ENCODE data around the gene PER1.

The PER1 gene

DNA sequence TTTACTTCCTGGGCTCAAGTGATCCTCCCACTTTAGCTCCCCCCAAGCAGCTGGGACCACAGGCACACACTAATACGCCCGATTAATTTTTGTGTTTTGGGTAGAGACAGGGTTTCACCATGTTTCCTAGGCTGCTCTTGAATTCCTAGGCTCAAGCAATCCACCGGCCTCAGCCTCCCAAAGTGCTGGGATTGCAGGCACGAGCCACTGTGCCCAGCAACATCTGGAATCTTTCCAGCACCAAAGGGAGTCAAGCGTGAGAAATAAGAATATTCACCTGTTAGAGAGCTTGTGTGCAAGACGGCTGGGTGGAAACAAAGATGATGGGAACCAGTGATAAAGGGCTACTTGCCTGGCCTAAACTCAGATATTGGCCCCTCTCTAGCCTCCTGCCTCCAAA is 50.5 kb downstream of the PER1 start:
- ChIA-PET POLR2A (no interaction called here), CTCF (interaction anchor here (1.5 to 14.3 kb wide), 5 partner anchors 8 to 41 kb away, joined by 3 to 244 read pairs (median 69); partner anchors contain the start of genes ALOX12B and ALOXE3)
- TF ChIP-seq, protein P1, sequence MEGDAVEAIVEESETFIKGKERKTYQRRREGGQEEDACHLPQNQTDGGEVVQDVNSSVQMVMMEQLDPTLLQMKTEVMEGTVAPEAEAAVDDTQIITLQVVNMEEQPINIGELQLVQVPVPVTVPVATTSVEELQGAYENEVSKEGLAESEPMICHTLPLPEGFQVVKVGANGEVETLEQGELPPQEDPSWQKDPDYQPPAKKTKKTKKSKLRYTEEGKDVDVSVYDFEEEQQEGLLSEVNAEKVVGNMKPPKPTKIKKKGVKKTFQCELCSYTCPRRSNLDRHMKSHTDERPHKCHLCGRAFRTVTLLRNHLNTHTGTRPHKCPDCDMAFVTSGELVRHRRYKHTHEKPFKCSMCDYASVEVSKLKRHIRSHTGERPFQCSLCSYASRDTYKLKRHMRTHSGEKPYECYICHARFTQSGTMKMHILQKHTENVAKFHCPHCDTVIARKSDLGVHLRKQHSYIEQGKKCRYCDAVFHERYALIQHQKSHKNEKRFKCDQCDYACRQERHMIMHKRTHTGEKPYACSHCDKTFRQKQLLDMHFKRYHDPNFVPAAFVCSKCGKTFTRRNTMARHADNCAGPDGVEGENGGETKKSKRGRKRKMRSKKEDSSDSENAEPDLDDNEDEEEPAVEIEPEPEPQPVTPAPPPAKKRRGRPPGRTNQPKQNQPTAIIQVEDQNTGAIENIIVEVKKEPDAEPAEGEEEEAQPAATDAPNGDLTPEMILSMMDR (IDR thresholded peaks at IDR 0.05; ENCODE audit: insufficient read depth, low read length, missing control alignments), result no peak
- no peak overlapping the region for H3K4me3 ChIP-seq (ENCODE audit: low read depth, low read length)
- no peak for DNase-seq (ENCODE audit: low read depth, low spot score)

DNA sequence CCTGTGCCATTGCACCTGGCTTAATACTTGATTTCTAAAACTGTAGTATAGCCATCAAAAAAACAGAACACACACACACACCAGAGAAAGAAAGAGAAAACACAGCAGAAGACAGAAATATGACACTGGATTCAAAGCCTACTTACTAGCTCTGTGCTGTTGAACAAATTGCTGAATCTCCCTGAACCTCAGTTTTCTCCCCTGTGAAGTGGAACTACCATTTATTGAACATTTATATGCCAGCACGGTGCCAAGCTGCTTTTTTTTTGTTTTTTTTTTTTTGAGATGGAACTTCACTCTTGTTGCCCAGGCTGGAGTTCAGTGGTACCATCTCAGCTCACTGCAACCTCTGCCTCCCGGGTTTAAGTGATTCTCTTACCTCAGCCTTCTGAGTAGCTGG is 51.4 kb downstream of the PER1 start:
- CTCF ChIA-PET, result interaction anchor here (0.9 to 14.3 kb wide), 5 partner anchors 9 to 38 kb away, joined by 4 to 244 read pairs (median 22); partner anchors contain the start of gene ALOX12B
- TF ChIP-seq, protein P1 (IDR thresholded peaks at IDR 0.05; ENCODE audit: insufficient read depth, low read length, missing control alignments), result no peak
- no peak for DNase-seq (ENCODE audit: low read depth, low spot score)
- POLR2A ChIA-PET, result no interaction called here
- H3K4me3 ChIP-seq (ENCODE audit: low read depth, low read length), result no peak overlapping the region

DNA sequence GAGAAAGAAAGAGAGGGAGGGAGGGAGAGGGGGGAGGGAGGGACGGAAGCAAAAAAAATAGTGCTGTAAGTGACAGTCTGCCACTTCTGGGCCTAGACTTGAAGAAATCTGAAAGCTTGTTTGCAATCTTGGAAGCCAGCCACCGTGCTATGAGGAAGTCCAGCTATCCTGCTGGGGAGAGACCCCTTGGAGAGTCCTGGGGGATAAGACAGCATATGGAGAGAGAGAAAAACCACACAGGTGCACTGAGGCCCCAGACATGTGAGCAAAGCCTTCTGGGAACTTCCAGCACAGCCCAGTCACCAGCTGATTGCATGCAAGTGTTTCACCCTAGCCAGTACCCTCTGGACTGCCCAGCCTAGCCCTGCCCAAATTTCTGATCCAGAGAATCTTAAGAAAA is 52.1 kb downstream of the PER1 start:
- TF ChIP-seq, protein P1 (IDR thresholded peaks at IDR 0.05; ENCODE audit: insufficient read depth, low read length, missing control alignments), result no peak
- CTCF ChIA-PET, result interaction anchor here (0.9 to 14.3 kb wide), 6 partner anchors 10 to 42 kb away, joined by 3 to 244 read pairs (median 14); partner anchors contain the start of gene ALOX12B
- no peak overlapping the region for H3K4me3 ChIP-seq (ENCODE audit: low read depth, low read length)
- no peak for DNase-seq (ENCODE audit: low read depth, low spot score)
- POLR2A ChIA-PET, result no interaction called here

DNA sequence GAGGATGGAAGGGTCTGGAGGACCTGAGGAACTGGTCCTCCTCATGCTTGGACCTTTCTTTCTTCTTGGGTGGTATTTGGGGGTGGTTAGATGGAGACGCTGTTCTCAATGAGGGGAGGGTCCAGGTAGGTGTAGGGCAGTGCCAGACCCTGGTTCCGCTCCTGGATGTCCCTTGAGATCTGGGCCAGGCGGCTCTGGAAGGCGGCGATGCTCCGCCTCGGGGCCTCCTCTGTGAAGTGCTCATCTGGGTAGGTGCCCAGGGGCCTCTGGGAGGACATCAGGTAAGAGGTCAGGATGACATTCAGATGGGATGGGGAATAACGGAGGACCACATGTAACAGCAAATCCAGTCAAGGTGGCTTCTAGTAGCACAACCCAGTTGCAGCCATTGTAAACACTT is 55.7 kb downstream of the PER1 start:
- TF ChIP-seq, protein P1 (IDR thresholded peaks at IDR 0.05; ENCODE audit: insufficient read depth, low read length, missing control alignments), result no peak
- H3K4me3 ChIP-seq (ENCODE audit: low read depth, low read length), result no peak overlapping the region
- DNase-seq (ENCODE audit: low read depth, low spot score), result no peak
- CTCF ChIA-PET, result interaction anchor here (0.6 to 1.2 kb wide), 8 partner anchors 8 to 203 kb away, joined by 3 to 6 read pairs (median 3); partner anchors contain the start of gene ALOXE3
- POLR2A ChIA-PET, result no interaction called here

DNA sequence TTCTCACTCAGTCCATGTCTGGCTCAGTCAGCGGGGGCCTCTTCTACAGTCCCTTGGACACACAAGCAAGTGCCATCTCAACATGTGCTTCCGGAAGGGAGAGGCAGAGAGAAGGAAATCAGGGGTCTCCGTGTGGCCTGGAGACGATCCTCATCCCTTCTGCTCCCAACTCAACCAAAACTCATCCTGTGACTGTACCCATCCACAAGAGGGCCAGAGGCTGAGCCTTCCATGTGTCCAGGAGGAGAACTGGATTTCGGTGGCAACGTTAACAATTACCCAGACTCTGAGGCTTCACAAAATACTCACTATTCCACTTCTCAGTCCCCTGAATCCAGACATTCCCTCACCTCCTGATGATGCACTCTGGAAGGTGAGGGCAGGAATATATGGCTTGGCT is 56.8 kb downstream of the PER1 start:
- ChIA-PET CTCF (interaction anchor here (0.9 to 10.8 kb wide), 12 partner anchors 9 to 204 kb away, joined by 3 to 244 read pairs (median 6); partner anchors contain the start of gene ALOXE3), POLR2A (no interaction called here)
- TF ChIP-seq, protein P1 (IDR thresholded peaks at IDR 0.05; ENCODE audit: insufficient read depth, low read length, missing control alignments), result no peak
- H3K4me3 ChIP-seq (ENCODE audit: low read depth, low read length), result no peak overlapping the region
- no peak for DNase-seq (ENCODE audit: low read depth, low spot score)

DNA sequence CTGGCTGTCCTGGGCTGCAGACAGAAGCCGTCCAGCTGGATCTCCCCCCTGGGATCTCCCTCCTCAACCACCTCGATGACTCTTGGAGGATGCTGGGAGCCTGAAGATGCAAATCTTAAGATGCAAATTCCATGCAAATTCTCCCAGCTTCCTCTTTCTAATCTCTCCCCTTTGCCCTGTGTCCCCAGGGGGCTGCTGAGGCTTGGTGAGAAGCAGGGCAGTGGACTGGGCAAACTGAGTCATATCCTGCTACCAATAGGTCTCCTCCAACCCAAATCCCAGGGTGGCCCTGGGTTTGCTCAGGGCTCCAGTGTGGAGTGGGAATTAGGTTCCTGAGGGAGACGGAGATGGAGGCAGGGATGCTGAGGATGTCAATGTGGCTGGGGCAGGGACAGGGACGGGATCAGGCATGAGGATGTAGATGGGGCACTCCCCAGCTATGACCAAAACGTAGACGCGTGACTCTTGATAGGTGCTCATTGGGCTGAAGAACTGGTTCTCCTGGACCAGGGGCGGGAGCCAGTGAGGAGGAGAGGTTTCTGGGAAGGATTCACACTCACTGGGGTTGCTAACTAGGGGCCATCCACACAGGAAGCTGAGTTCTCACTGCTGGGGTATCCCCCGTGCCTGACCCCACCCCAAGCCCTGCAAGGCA is 61.0 kb downstream of the PER1 start:
- ChIA-PET CTCF (interaction anchor here (0.8 to 17.0 kb wide), 11 partner anchors 8 to 695 kb away, joined by 3 to 244 read pairs (median 10); partner anchors contain the start of gene ALOXE3), POLR2A (interaction anchor here (0.6 kb wide), 1 partner anchor 12 kb away, joined by 3 read pairs; no protein-coding TSS in a partner anchor)
- no peak overlapping the region for H3K4me3 ChIP-seq (ENCODE audit: low read depth, low read length)
- TF ChIP-seq, protein P1 (IDR thresholded peaks at IDR 0.05; ENCODE audit: insufficient read depth, low read length, missing control alignments), result no peak
- DNase-seq (ENCODE audit: low read depth, low spot score), result no peak

All from AG04449 (cell line).